Cardiac muscle cell (in vitro differentiated cells and primary cell): ENCODE results near the gene RPAP3. TPM values are rescaled to one million over a fixed set of nuclear protein-coding genes. Genes with fewer than 3 reads are reported as not detected.

ENCODE experiments used
- DNase-seq, 2 donors: peaks; one replicate each; pipeline versions ENCODE4 v3.0.0 to v3.0.0-alpha.2; 2010 to 2017; ENCODE audit warnings: low read depth in 1 of 2, low spot score in 1 of 2
- H3K27ac ChIP-seq: fragments of 200-600 bp; sonication (generic); 2 replicates; pipeline ENCODE4 v1.5.1; 2016
- H3K27me3 ChIP-seq: fragments of 200-600 bp; sonication (generic); 2 replicates; pipeline ENCODE4 v1.6.0; 2016; ENCODE audit warnings: control low read depth
- H3K36me3 ChIP-seq: fragments of 200-600 bp; sonication (generic); 2 replicates; pipeline ENCODE4 v1.5.1; 2016; ENCODE audit warnings: control low read depth
- H3K4me1 ChIP-seq: fragments of 200-600 bp; sonication (generic); 2 replicates; pipeline ENCODE4 v1.8.1; 2017; ENCODE audit warnings: low read depth, mild to moderate bottlenecking, mixed run types
- H3K4me3 ChIP-seq: fragments of 200-600 bp; sonication (generic); 2 replicates; pipeline ENCODE4 v1.5.1; 2016; ENCODE audit warnings: mild to moderate bottlenecking
- H3K9me3 ChIP-seq: fragments of 200-600 bp; sonication (generic); 2 replicates; pipeline ENCODE4 v1.5.1; 2017; ENCODE audit warnings: low read depth, mild to moderate bottlenecking, control low read depth
- CTCF ChIP-seq: IDR thresholded peaks from 2 replicates; pipeline ENCODE4 v1.5.1; 2012; ENCODE audit warnings: low read depth, mild to moderate bottlenecking, low read length
- polyA plus RNA-seq: library from polyadenylated mRNA; unstranded; fragments of >200 nt; fragmentation: Nextera tagmentation; extraction: Ambion mirVana; gene quantifications from 2 replicates; pipeline ENCODE4 v1.2.1, GENCODE V29; 2016
- total RNA-seq: library from RNA; depleted of rRNA; stranded (reverse); fragments of >200 nt; gene quantifications from 2 replicates; pipeline ENCODE4 v1.2.3, GENCODE V29; 2016

Gene RPAP3
- total and polyA plus RNA-seq, 2 experiments from 2014 or later = 24.9 to 44.3 TPM

- no peaks in the 10 kb centered on the region for H3K9me3 ChIP-seq
- H3K36me3 ChIP-seq = no peaks in the 10 kb centered on the region
- H3K27ac ChIP-seq = peak overlapping the region; percentile 91
These were observed 11.8 kb upstream of the RPAP3 start for GRCh38 chr12:47717443-47718193.

GRCh38 chr12:47717046-47717442 is 11.2 kb upstream of the RPAP3 start:
- H3K27me3 ChIP-seq = no peaks in the 10 kb centered on the region
- no peak for TF ChIP-seq CTCF
- H3K36me3 ChIP-seq = no peaks in the 10 kb centered on the region
- peaks cover 19% of the 10 kb centered on the region for H3K4me1 ChIP-seq
- H3K4me3 ChIP-seq = no peak overlapping the region
- H3K9me3 ChIP-seq = no peaks in the 10 kb centered on the region
- H3K27ac ChIP-seq = peak overlapping the region; percentile 91
- no peak for DNase-seq

More at GRCh38 chr12:47717443-47718193, 11.8 kb upstream of the RPAP3 start:
- Histone ChIP-seq H3K4me3 (no peak overlapping the region), H3K27me3 (no peaks in the 10 kb centered on the region), H3K4me1 (peaks cover 19% of the 10 kb centered on the region)
- TF ChIP-seq CTCF = peak; percentile 91
- peak; percentile 91 to 93 for DNase-seq

- Histone ChIP-seq H3K27ac (no peak overlapping the region), H3K4me3 (no peak overlapping the region), H3K9me3 (no peaks in the 10 kb centered on the region), H3K27me3 (no peaks in the 10 kb centered on the region), H3K36me3 (no peaks in the 10 kb centered on the region), H3K4me1 (peaks cover 22% of the 10 kb centered on the region)
- no peak for DNase-seq
- TF ChIP-seq CTCF = no peak
These were observed 10.2 kb upstream of the RPAP3 start for GRCh38 chr12:47715877-47716548.

GRCh38 chr12:47715393-47715876 is 9.6 kb upstream of the RPAP3 start:
- peak; percentile 79 for TF ChIP-seq CTCF
- H3K4me1 ChIP-seq = peaks cover 22% of the 10 kb centered on the region
- DNase-seq = peak; percentile 80 to 92
- no peak overlapping the region for H3K27ac ChIP-seq
- no peaks in the 10 kb centered on the region for H3K9me3 ChIP-seq
- H3K36me3 ChIP-seq = no peaks in the 10 kb centered on the region
- H3K4me3 ChIP-seq = no peak overlapping the region
- H3K27me3 ChIP-seq = no peaks in the 10 kb centered on the region

- no peaks in the 10 kb centered on the region for H3K36me3 ChIP-seq
- no peak for TF ChIP-seq CTCF
- DNase-seq = no peak
- no peak overlapping the region for H3K27ac ChIP-seq
- H3K4me3 ChIP-seq = no peak overlapping the region
- H3K27me3 ChIP-seq = no peaks in the 10 kb centered on the region
- H3K9me3 ChIP-seq = no peaks in the 10 kb centered on the region
- peaks cover 22% of the 10 kb centered on the region for H3K4me1 ChIP-seq
These were observed 9.1 kb upstream of the RPAP3 start for GRCh38 chr12:47714826-47715386.
